Fibroblast of pulmonary artery (primary cell): ENCODE measurements around the gene MOB3C.
A peak's percentile ranks its signal among the peaks of the same experiment; 100 is the strongest.

ENCODE experiments used
- DNase-seq: peaks from one replicate; pipeline ENCODE4 v3.0.0-alpha.2; 2010; ENCODE audit warnings: low read depth
- H3K4me3 ChIP-seq: replicated peaks from 2 replicates; pipeline ENCODE4 v1.5.1; 2011; ENCODE audit warnings: low read depth, mild to moderate bottlenecking, control low read depth, low read length, moderate library complexity
- TF ChIP-seq, protein P1 (sequence below): IDR thresholded peaks from 2 replicates; pipeline ENCODE4 v1.5.1; 2011; ENCODE audit warnings: mild to moderate bottlenecking, control low read depth, low read length, inconsistent platforms; ENCODE audit errors: missing control alignments

Gene MOB3C

GRCh38 chr1:46614604-46614984, 2.0 kb downstream of the MOB3C start:
- no peak overlapping the region for H3K4me3 ChIP-seq
- no peak for DNase-seq
- TF ChIP-seq, protein P1, sequence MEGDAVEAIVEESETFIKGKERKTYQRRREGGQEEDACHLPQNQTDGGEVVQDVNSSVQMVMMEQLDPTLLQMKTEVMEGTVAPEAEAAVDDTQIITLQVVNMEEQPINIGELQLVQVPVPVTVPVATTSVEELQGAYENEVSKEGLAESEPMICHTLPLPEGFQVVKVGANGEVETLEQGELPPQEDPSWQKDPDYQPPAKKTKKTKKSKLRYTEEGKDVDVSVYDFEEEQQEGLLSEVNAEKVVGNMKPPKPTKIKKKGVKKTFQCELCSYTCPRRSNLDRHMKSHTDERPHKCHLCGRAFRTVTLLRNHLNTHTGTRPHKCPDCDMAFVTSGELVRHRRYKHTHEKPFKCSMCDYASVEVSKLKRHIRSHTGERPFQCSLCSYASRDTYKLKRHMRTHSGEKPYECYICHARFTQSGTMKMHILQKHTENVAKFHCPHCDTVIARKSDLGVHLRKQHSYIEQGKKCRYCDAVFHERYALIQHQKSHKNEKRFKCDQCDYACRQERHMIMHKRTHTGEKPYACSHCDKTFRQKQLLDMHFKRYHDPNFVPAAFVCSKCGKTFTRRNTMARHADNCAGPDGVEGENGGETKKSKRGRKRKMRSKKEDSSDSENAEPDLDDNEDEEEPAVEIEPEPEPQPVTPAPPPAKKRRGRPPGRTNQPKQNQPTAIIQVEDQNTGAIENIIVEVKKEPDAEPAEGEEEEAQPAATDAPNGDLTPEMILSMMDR: no peak

DNA sequence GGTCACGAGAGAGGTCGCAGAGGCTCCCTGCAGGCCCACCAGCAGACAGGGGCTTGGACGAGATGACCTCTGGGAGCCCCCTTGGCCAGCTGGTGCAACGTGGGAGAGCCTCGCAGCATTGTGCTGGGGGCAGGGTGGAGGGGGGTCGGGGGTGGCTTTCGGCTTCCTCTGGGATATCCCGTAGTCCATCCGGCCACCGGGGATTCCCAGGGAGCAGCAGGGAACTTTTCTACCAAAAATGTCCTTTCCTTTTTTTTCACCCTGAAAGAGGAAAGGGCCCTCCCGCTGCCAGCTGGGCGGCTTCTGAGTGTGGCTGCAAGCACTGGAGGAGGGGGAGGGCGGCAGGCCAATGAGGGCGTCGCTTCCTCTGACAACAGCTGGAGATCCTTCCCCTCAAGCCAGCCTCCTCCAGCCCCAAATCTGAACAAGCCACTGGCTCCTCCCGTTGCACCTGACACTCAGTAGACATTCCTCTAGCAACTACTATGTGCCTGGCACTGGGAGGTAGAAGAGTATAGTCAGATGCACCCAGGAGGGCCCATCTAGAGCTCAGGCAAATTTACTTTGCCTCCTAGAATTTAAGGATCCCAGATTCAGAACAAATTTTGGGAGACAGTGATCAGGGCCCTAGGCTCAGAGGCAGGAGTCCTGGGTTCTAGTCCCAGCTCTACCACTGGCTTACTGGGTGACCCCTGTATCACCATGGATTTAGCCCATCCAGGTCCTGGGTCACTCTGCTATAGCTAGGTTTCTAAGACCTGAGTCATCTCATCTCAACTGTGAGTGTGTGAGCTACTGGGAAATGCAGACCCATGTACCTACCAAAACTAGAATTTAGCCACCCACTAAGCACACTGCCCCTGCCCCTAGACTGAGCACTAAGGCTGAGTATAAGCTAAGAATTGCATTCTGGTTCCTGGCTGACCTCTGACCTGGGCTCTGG, 2.7 kb downstream of the MOB3C start:
- TF ChIP-seq, protein P1: no peak
- no peak overlapping the region for H3K4me3 ChIP-seq
- DNase-seq: peak; percentile 83

GRCh38 chr1:46612937-46613660, 3.5 kb downstream of the MOB3C start:
- TF ChIP-seq, protein P1: no peak
- no peak overlapping the region for H3K4me3 ChIP-seq
- no peak for DNase-seq

GRCh38 chr1:46611691-46612221, 4.9 kb downstream of the MOB3C start:
- TF ChIP-seq, protein P1: no peak
- DNase-seq: no peak
- no peak overlapping the region for H3K4me3 ChIP-seq

GRCh38 chr1:46607345-46608130, 9.1 kb downstream of the MOB3C start:
- TF ChIP-seq, protein P1: no peak
- no peak for DNase-seq
- no peak overlapping the region for H3K4me3 ChIP-seq

DNA sequence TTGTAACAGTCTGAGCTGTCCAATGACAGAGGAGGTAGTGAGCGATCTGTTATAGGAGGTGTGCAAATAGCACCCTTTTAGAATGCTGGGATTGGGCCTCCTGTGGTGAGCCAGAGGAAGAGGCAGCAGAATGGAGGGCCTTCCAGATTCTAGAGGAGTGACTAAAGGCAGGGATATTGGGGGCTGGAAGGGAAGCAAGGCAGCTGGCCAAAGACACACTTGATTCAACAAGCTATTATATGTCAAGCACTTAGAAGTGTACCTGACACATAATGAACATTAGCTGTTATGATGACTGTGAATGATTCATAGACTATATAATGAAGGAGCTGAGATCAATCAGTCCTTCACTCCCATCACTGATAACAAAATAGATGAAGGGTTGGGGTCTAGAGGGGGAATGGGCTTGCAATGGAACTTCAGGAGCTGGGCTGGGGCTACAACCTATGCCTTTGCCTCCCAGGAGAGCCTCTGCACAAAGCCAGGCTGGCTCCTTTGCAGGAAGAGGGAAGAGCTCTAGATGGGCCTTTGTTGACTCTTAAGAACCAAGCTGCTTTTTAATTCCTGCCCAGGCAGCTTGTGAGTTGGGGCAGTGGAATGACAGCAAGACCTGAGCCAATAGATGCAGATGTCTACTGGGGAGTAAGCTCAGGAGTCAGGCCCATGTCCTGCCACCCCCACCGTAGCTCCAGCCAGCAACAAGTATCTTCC, 10.2 kb downstream of the MOB3C start:
- TF ChIP-seq, protein P1: no peak

More for the DNA sequence above, 10.2 kb downstream of the MOB3C start:
- no peak overlapping the region for H3K4me3 ChIP-seq
- DNase-seq: no peak
